ENCODE data around the gene SMAP1.
"Not testable (repeated sequence)": the region's sequence is repeated elsewhere in the genome, so short reads cannot be mapped to it uniquely, and the experiment has no call there.

The SMAP1 gene

DNA sequence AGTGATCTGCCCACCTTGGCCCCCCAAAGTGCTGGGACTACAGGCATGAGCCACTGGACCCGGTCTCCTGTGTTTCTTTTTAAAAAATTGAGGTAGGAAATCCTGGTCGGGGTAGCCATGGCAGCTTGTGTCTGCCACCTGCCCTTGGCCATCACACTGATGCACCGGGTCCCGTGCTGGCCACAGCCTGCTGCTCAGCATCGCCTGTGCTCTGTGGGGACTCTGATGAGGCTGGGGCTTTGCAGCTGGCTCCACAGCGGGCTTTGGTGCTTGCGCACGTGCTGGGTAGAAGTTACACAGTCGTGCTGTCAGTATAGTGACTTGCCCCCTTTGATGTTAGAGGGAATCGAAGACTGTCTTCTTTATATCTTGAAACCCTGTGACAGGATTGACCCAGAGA, 66.7 kb downstream of the SMAP1 start:
- no peak for DNase-seq (ENCODE audit: low read depth)
- TF ChIP-seq, protein P1, sequence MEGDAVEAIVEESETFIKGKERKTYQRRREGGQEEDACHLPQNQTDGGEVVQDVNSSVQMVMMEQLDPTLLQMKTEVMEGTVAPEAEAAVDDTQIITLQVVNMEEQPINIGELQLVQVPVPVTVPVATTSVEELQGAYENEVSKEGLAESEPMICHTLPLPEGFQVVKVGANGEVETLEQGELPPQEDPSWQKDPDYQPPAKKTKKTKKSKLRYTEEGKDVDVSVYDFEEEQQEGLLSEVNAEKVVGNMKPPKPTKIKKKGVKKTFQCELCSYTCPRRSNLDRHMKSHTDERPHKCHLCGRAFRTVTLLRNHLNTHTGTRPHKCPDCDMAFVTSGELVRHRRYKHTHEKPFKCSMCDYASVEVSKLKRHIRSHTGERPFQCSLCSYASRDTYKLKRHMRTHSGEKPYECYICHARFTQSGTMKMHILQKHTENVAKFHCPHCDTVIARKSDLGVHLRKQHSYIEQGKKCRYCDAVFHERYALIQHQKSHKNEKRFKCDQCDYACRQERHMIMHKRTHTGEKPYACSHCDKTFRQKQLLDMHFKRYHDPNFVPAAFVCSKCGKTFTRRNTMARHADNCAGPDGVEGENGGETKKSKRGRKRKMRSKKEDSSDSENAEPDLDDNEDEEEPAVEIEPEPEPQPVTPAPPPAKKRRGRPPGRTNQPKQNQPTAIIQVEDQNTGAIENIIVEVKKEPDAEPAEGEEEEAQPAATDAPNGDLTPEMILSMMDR (IDR thresholded peaks at IDR 0.05; ENCODE audit: low read depth, low read length, missing control alignments): no peak
- H3K4me3 ChIP-seq (ENCODE audit: low read depth, low read length): no peak overlapping the region

DNA sequence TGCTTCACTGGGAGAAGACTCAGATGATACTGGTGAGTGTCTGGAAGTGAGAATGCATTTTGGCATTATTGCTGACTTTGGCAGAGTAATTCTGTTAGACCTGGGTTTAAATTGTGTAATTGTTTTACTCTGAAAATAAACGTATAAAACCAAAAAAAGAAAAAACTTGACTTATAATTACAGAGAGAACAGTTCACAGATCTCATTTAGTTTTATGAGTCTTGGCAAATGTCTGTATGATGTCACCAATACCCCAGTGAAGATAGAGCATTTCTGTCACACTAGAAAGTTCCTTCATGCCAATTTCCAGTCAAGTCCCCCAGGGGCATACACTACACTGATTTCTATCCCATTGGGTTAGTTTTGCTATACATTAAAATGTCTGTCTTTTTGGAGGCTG, 67.3 kb downstream of the SMAP1 start:
- no peak for DNase-seq (ENCODE audit: low read depth)
- TF ChIP-seq, protein P1 (IDR thresholded peaks at IDR 0.05; ENCODE audit: low read depth, low read length, missing control alignments): no peak
- H3K4me3 ChIP-seq (ENCODE audit: low read depth, low read length): no peak overlapping the region

DNA sequence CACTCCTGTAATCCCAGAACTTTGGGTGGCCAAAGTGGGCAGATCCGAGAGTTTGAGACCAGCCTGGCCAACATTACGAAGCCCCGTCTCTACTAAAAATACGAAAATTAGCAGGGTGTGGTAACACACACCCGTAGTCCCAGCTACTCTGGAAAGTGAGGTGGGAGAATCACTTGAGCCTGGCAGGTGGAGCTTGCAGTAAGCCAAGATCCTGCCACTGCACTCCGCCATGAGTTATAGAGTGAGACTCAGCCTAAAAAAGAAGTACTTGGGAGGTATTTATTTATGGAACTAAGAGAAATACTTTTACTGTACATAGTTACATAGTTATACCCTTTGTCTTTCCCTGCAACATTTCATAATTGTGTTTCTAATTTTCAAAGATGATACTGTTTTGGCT, 67.8 kb downstream of the SMAP1 start:
- no peak overlapping the region for H3K4me3 ChIP-seq (ENCODE audit: low read depth, low read length)
- TF ChIP-seq, protein P1 (IDR thresholded peaks at IDR 0.05; ENCODE audit: low read depth, low read length, missing control alignments): no peak
- DNase-seq (ENCODE audit: low read depth): no peak

DNA sequence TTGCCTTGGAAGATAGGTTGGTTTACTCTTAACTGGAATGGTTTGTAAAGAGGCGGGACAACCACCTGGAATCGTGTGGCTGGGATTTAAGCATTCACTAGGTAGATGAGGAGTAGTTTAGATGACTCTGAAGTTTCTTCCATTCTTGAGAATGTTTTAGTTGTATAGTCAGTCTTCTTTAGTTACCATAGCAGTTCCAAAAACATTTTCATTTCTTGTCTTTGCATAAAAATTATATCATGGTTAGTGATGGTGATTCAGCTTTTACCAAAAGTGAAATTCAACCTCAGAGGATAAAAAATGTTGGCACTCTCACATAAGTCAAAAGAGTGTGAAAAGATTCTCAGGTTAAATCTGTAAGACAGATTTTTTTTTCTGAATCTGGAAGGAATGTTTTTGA, 70.3 kb downstream of the SMAP1 start:
- DNase-seq (ENCODE audit: low read depth): no peak

DNA sequence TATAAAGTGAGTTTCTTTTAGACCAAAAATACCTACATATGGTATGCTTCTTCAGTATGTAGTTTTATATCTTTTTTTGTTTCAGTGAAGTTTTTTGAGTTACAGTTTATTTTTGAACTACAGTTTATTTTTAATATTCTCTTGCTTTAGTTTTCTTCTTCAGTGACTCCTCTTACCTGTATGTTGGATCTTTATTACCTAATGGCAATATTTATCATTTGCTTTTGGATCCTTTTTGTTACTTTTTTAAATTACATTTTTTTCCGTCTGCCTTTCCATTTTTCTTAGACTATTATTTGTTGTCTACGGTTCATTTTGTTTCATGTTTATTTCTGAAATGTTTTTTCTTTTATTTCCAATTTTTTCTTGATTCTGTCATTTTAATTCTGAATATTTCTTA, 71.9 kb downstream of the SMAP1 start:
- no peak for DNase-seq (ENCODE audit: low read depth)
- no peak overlapping the region for H3K4me3 ChIP-seq (ENCODE audit: low read depth, low read length)
- TF ChIP-seq, protein P1 (IDR thresholded peaks at IDR 0.05; ENCODE audit: low read depth, low read length, missing control alignments): no peak

More for the DNA sequence above, 70.3 kb downstream of the SMAP1 start:
- H3K4me3 ChIP-seq (ENCODE audit: low read depth, low read length): no peak overlapping the region
- TF ChIP-seq, protein P1 (IDR thresholded peaks at IDR 0.05; ENCODE audit: low read depth, low read length, missing control alignments): no peak

DNA sequence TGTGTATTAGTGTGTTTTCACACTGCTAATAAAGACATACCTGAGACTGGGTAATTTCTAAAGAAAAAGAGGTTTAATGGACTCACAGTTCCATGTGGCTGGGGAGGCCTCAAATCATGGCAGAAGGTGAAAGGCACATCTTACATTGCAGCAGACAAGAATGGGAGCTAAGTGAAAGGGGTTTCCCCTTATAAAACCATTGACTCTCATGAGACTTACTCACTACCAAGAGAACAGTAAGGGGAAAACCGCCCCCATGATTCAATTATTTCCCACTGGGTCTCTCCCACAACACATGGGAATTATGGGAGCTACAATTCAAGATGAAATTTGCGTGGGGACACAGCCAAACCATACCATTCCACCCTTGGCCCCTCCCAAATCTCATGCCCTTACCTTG, 73.1 kb downstream of the SMAP1 start:
- DNase-seq (ENCODE audit: low read depth); H3K4me3 ChIP-seq (ENCODE audit: low read depth, low read length): not testable (repeated sequence)

DNA sequence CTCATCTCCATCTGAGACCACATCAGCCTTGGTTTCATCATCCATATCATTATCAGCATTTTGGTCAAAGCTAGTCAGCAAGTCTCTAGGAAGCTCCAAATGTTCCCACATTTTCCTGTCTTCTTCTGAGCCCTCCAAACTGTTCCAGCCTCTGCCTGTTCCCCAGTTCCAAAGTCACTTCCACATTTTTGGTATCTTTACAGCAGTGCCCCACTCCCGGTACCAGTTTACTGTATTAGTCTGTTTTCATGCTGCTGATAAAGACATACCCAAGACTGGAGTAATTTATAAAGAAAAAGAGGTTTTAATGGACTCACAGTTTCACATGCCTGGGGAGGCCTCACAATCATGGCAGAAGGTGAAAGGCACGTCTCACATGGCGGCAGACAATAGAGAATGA, 74.8 kb downstream of the SMAP1 start:
- not testable (repeated sequence) for H3K4me3 ChIP-seq (ENCODE audit: low read depth, low read length); DNase-seq (ENCODE audit: low read depth)

DNA sequence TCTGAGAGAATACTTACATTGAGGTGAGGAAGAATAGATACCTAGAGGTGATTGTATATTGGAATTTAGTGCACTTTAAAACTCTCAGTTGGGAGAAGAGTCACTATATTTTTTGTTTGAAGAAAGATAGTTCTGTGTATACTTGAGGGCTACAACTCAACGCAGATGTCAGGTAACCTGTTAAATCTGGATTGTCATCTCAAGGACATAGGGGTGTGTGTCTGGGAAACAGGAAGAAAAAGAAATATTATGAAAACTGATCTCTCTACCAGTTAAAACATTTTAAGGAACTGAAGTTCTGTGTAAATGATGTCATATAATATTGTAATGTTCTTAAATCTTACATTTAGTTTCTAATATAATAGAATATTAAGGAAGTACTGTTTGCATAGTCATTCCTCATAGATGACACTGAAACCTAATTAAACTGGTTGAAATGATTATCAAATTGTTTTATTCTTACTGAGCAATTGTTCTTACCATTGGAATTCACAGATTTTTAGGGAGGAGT, 86.2 kb downstream of the SMAP1 start:
- TF ChIP-seq, protein P1 (IDR thresholded peaks at IDR 0.05; ENCODE audit: low read depth, low read length, missing control alignments): no peak
- DNase-seq (ENCODE audit: low read depth): no peak
- H3K4me3 ChIP-seq (ENCODE audit: low read depth, low read length): no peak overlapping the region

All from GM12864 (cell line).